ENCODE data around the gene HID1. TPM values are rescaled to one million over a fixed set of nuclear protein-coding genes. Genes with fewer than 3 reads are reported as not detected.
A peak's percentile ranks its signal among the peaks of the same experiment; 100 is the strongest.

Gene HID1
- total RNA-seq (2012; rRNA removed) (0.18 and 0.56 TPM in 2 replicates), polyA plus RNA-seq (2012; rRNA removed) (1.7 and 2.7 TPM in 2 replicates), Bru-seq, nascent RNA (percentile 17 among the genes with signal in this experiment), BruChase-seq, experiment 1, labeled RNA remaining after a 6-hour chase (percentile 22 among the genes with signal in this experiment), BruChase-seq, experiment 2, labeled RNA remaining after a 2-hour chase (percentile 19 among the genes with signal in this experiment)
- polyA plus RNA-seq (2012; cell fraction: cytosol; rRNA removed): 0.27 and 2.5 TPM in 2 replicates
- 6.8 and 10.5 TPM in 2 replicates for polyA plus RNA-seq (2012; cell fraction: nucleus; rRNA removed; ENCODE audit: low replicate concordance)
- long read RNA-seq: 0 reads

GRCh38 chr17:74972107-74972972, at the start of gene HID1:
Gene HID1, minus strand, starts transcription at chr17:74972759. Its CDS starts 103 bp downstream, at chr17:74972656.
- POLR2A ChIA-PET (ENCODE audit: unreplicated experiment): interaction anchor here (0.8 to 1.3 kb wide), 2 partner anchors 15 to 16 kb away, joined by 4 to 5 read pairs; partner anchors contain the start of gene CDR2L
- DNase-seq: no peak
- 4% methylated on average over 33 of the region's 95 CpGs; no CpG with 5 or more reads in 1 of the 2 experiments for WGBS, 2 experiments (ENCODE audit: extremely low coverage in 2 of 2, insufficient read length in 1 of 2)

More at GRCh38 chr17:74972107-74972972, at the start of gene HID1:
- H2BK5ac ChIP-seq (ENCODE audit: low read depth, low read length, poor library complexity, severe bottlenecking): no peak within 1 kb of the TSS
- no peak within 1 kb of the TSS for H3K23ac ChIP-seq (ENCODE audit: low read depth, low read length)
- H2BK120ac ChIP-seq (ENCODE audit: low read depth, low read length): no peak within 1 kb of the TSS
- H3K27me3 ChIP-seq (ENCODE audit: control insufficient read depth, insufficient read depth, low read length): peaks cover 47% of the 10 kb centered on the region
- H4K20me1 ChIP-seq (ENCODE audit: insufficient read depth, low read length): no peaks in the 10 kb centered on the region
- no peaks in the 10 kb centered on the region for H3K9me1 ChIP-seq (ENCODE audit: insufficient read depth, low read length)
- no peak within 1 kb of the TSS for H2BK15ac ChIP-seq (ENCODE audit: low read depth, low read length)
- 0 out of 2 replicates have a peak, but pooled peaks cover 2% of the 10 kb centered on the region for H3K4me1 ChIP-seq (ENCODE audit: control insufficient read depth, insufficient read depth, low read length)
- BruUV-seq (replicated peaks): no TSS peak
- no peak within 1 kb of the TSS for H2AK9ac ChIP-seq (replicated peaks; ENCODE audit: low read depth, low read length, poor library complexity)
- H3K9ac ChIP-seq (ENCODE audit: low read depth, low read length): no peak within 1 kb of the TSS
- H3K36me3 ChIP-seq (ENCODE audit: control insufficient read depth, insufficient read depth, low read length): no peaks in the 10 kb centered on the region
- peak within 1 kb of the TSS; percentile 88 for H2AFZ ChIP-seq (replicated peaks; ENCODE audit: low read length, poor library complexity)
- H3K4ac ChIP-seq (ENCODE audit: low read depth, low read length): no peak within 1 kb of the TSS
- no peak within 1 kb of the TSS for H4K5ac ChIP-seq (ENCODE audit: low read depth, low read length)
- H4K91ac ChIP-seq (ENCODE audit: insufficient read depth, low read depth, low read length): no peak within 1 kb of the TSS
- no peak within 1 kb of the TSS for H3K14ac ChIP-seq (replicated peaks; ENCODE audit: low read depth, low read length)
- intact Hi-C loops (cut with micrococcal nuclease): no loop called here
- no peak within 1 kb of the TSS for H3K18ac ChIP-seq (ENCODE audit: low read depth, low read length)
- no peak for TF ChIP-seq MAZ (IDR thresholded peaks at IDR 0.05; ENCODE audit: borderline replicate concordance, low read depth, low read length)
- no peak within 1 kb of the TSS for H3K27ac ChIP-seq (ENCODE audit: insufficient read depth, low read length)
- no peak within 1 kb of the TSS for H2AK5ac ChIP-seq (ENCODE audit: low read depth, low read length)
- peak within 1 kb of the TSS; percentile 34 for H3K4me3 ChIP-seq (ENCODE audit: insufficient read depth, low read depth, low read length)
- H4K8ac ChIP-seq (ENCODE audit: low read depth in 2 of 2, low read length in 2 of 2): no peak within 1 kb of the TSS
- ATAC-seq (ENCODE audit: low read depth): peak; percentile 80
- H3K4me2 ChIP-seq (ENCODE audit: low read depth, low read length): peak within 1 kb of the TSS; percentile 66
- dilution Hi-C loops (cut with HindIII; ENCODE audit: low sequenced_read_pairs, unreplicated experiment): no loop called here
- no peak within 1 kb of the TSS for H3K56ac ChIP-seq (ENCODE audit: extremely low read depth, insufficient read depth, low read length)
- in situ Hi-C loops (cut with MboI; ENCODE audit: low sequenced_read_pairs): no loop called here
- no peaks in the 10 kb centered on the region for H3K9me3 ChIP-seq (ENCODE audit: control insufficient read depth, insufficient read depth, low read length)
- H2BK20ac ChIP-seq (ENCODE audit: low read depth, low read length): no peak within 1 kb of the TSS
- no peaks in the 10 kb centered on the region for H3K79me1 ChIP-seq (ENCODE audit: low read depth in 1 of 2, low read length in 2 of 2)
- CTCF ChIA-PET: no interaction called here
